ENCODE data around the gene NRBF2. TPM values are rescaled to one million over a fixed set of nuclear protein-coding genes. Genes with fewer than 3 reads are reported as not detected.

NRBF2 gene
- total and polyA plus RNA-seq, 2 of the 4 experiments (the other 2 are of a cell fraction): 19.9 to 20.6 TPM

DNA sequence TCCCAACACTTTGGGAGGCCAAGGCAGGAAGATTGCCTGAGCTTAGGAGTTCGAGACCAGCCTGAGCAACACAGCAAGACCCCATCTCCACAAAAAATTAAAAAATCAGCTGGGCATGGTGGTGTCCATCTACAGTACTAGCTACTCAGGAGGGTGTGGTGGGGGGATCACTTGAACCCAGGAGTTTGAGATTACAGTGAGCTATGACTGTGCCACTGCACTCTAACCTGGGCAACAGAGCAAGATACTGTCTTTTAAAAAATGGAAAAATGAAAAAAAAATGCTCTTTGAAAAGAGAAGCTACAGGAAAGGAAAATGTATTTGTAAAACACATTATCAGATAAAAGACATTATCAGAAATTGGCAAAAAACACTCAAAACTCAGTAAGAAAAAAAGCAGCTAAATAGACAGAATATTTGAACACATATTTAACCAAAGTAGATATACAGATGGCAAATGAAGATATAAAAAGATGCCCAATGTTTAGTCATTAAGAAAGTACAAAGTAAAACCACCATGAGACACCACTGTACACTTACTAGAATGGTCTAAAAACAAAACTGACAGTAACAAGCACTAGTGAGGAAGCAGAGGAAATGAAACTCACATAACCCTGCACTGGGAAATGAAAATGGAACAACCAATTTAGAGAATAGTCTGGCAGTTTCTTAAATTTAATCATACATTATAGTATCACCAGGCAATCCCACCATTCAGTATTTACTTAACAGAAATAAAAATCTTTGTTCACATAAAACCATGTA lies 40.5 kb downstream of the NRBF2 start:
- H3K9me3 ChIP-seq (ENCODE audit: control insufficient read depth, insufficient read depth, low read length): no peaks in the 10 kb centered on the region
- no peak overlapping the region for H3K14ac ChIP-seq (replicated peaks; ENCODE audit: low read depth, low read length)
- H2AK5ac ChIP-seq (ENCODE audit: low read depth, low read length): no peak overlapping the region
- H3K27ac ChIP-seq (ENCODE audit: insufficient read depth, low read length): no peak overlapping the region
- H4K8ac ChIP-seq (ENCODE audit: low read depth in 2 of 2, low read length in 2 of 2): no peak overlapping the region
- H2AFZ ChIP-seq (replicated peaks; ENCODE audit: low read length, poor library complexity): no peak overlapping the region
- H3K4me1 ChIP-seq (ENCODE audit: control insufficient read depth, insufficient read depth, low read length): 0 out of 2 replicates have a peak, but pooled peaks cover 2% of the 10 kb centered on the region
- no peak overlapping the region for H3K4ac ChIP-seq (ENCODE audit: low read depth, low read length)
- intact Hi-C loops (cut with micrococcal nuclease) (no loop called here), in situ Hi-C loops (cut with MboI; ENCODE audit: low sequenced_read_pairs) (no loop called here), dilution Hi-C loops (cut with HindIII; ENCODE audit: low sequenced_read_pairs, unreplicated experiment) (loop anchor here (25.0 kb wide), 2 partner anchors 539 to 561 kb away; no protein-coding TSS in a partner anchor)
- POLR2A ChIA-PET (ENCODE audit: unreplicated experiment): no interaction called here
- H4K20me1 ChIP-seq (ENCODE audit: insufficient read depth, low read length): no peaks in the 10 kb centered on the region
- BruUV-seq (replicated peaks): no TSS peak
- ATAC-seq (ENCODE audit: low read depth) (no peak), DNase-seq (no peak)
- H2BK5ac ChIP-seq (ENCODE audit: low read depth, low read length, poor library complexity, severe bottlenecking): no peak overlapping the region
- no peak overlapping the region for H3K4me3 ChIP-seq (ENCODE audit: insufficient read depth, low read depth, low read length)
- no peak overlapping the region for H2BK20ac ChIP-seq (ENCODE audit: low read depth, low read length)
- H3K36me3 ChIP-seq (ENCODE audit: control insufficient read depth, insufficient read depth, low read length): peaks cover 19% of the 10 kb centered on the region
- no peak overlapping the region for H2AK9ac ChIP-seq (replicated peaks; ENCODE audit: low read depth, low read length, poor library complexity)
- no peak overlapping the region for H2BK15ac ChIP-seq (ENCODE audit: low read depth, low read length)
- H3K18ac ChIP-seq (ENCODE audit: low read depth, low read length): no peak overlapping the region
- H4K5ac ChIP-seq (ENCODE audit: low read depth, low read length): no peak overlapping the region
- H3K4me2 ChIP-seq (ENCODE audit: low read depth, low read length): no peak overlapping the region
- no peaks in the 10 kb centered on the region for H3K9me1 ChIP-seq (ENCODE audit: insufficient read depth, low read length)
- peaks cover 3 to 21% of the 10 kb centered on the region in 2 experiments for H3K79me1 ChIP-seq (ENCODE audit: low read depth in 1 of 2, low read length in 2 of 2)
- no peak for TF ChIP-seq BHLHE40 (IDR thresholded peaks at IDR 0.05; ENCODE audit: low read depth, low read length)
- no peak for TF ChIP-seq USF2 (IDR thresholded peaks at IDR 0.05; ENCODE audit: low read depth, low read length)
- TF ChIP-seq, protein P1, sequence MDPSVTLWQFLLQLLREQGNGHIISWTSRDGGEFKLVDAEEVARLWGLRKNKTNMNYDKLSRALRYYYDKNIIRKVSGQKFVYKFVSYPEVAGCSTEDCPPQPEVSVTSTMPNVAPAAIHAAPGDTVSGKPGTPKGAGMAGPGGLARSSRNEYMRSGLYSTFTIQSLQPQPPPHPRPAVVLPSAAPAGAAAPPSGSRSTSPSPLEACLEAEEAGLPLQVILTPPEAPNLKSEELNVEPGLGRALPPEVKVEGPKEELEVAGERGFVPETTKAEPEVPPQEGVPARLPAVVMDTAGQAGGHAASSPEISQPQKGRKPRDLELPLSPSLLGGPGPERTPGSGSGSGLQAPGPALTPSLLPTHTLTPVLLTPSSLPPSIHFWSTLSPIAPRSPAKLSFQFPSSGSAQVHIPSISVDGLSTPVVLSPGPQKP (IDR thresholded peaks at IDR 0.05; ENCODE audit: borderline replicate concordance, low read depth, low read length): no peak
- TF ChIP-seq MXI1 (IDR thresholded peaks at IDR 0.05; ENCODE audit: borderline replicate concordance, low read depth, low read length): no peak
- TF ChIP-seq FOS (IDR thresholded peaks at IDR 0.05; ENCODE audit: low read depth, low read length): no peak
- TF ChIP-seq RCOR1 (IDR thresholded peaks at IDR 0.05; ENCODE audit: insufficient replicate concordance, low read length): no peak
- no peak for TF ChIP-seq MAFK (IDR thresholded peaks at IDR 0.05; ENCODE audit: low read depth, low read length)
- TF ChIP-seq MAZ (IDR thresholded peaks at IDR 0.05; ENCODE audit: borderline replicate concordance, low read depth, low read length): no peak
- TF ChIP-seq NFE2L2 (IDR thresholded peaks at IDR 0.05; ENCODE audit: low read depth, low read length): no peak
- no peak for TF ChIP-seq SMC3 (IDR thresholded peaks at IDR 0.05; ENCODE audit: low read depth, low read length)
- TF ChIP-seq RFX5 (IDR thresholded peaks at IDR 0.05; ENCODE audit: low read depth, low read length): no peak
- no peak for TF ChIP-seq RAD21 (IDR thresholded peaks at IDR 0.05; ENCODE audit: low read length)
- H2BK120ac ChIP-seq (ENCODE audit: low read depth, low read length): no peak overlapping the region
- H4K91ac ChIP-seq (ENCODE audit: insufficient read depth, low read depth, low read length): no peak overlapping the region
- H3K27me3 ChIP-seq (ENCODE audit: control insufficient read depth, insufficient read depth, low read length): no peaks in the 10 kb centered on the region
- no peak overlapping the region; the same call in 1 of the 2 replicates for H3K23ac ChIP-seq (ENCODE audit: low read depth, low read length)
- H3K56ac ChIP-seq (ENCODE audit: extremely low read depth, insufficient read depth, low read length): no peak overlapping the region
- H3K9ac ChIP-seq (ENCODE audit: low read depth, low read length): no peak overlapping the region
- WGBS, 2 experiments (ENCODE audit: extremely low coverage in 2 of 2, insufficient read length in 1 of 2): no CpG with 5 or more reads among the region's 1 CpG
- CTCF ChIA-PET: interaction anchor here (0.6 to 1.3 kb wide), 2 partner anchors 529 to 546 kb away, joined by 5 to 7 read pairs; no protein-coding TSS in a partner anchor

Data from IMR-90 (cell line).